Measurements from ENCODE around the gene NR0B2. TPM values are rescaled to one million over a fixed set of nuclear protein-coding genes. Genes with fewer than 3 reads are reported as not detected.
"Not testable (repeated sequence)": the region's sequence is repeated elsewhere in the genome, so short reads cannot be mapped to it uniquely, and the experiment has no call there.

The NR0B2 gene
- not detected in 2 replicates for total RNA-seq (2014; rRNA removed)
- not detected for polyA plus RNA-seq (2012)

- DNase-seq (ENCODE audit: low read depth), result no peak
Measured at GRCh38 chr1:26913754-26914619, at the start of gene NR0B2. NR0B2 (minus strand) TSS chr1:26913975; CDS start chr1:26913940, 35 bp downstream.

- DNase-seq (ENCODE audit: low read depth), result peak; percentile 93
Measured at GRCh38 chr1:26961826-26962225, 48.1 kb upstream of the NR0B2 start.

GRCh38 chr1:26960625-26960966, 46.8 kb upstream of the NR0B2 start:
- no peak for DNase-seq (ENCODE audit: low read depth)

GRCh38 chr1:26959722-26960624, 46.2 kb upstream of the NR0B2 start, which contains the start of gene KDF1:
KDF1 (minus strand) TSS chr1:26960468; CDS start chr1:26952380, 8,088 bp downstream.
- DNase-seq (ENCODE audit: low read depth), result no peak

- DNase-seq (ENCODE audit: low read depth), result no peak
Measured at GRCh38 chr1:26959270-26959669, 45.5 kb upstream of the NR0B2 start.

- no peak for DNase-seq (ENCODE audit: low read depth)
Measured at GRCh38 chr1:26957306-26957705, 43.5 kb upstream of the NR0B2 start.

GRCh38 chr1:26956321-26956720, 42.5 kb upstream of the NR0B2 start:
- no peak for DNase-seq (ENCODE audit: low read depth)

GRCh38 chr1:26953374-26953773, 39.6 kb upstream of the NR0B2 start:
- DNase-seq (ENCODE audit: low read depth), result no peak

- DNase-seq (ENCODE audit: low read depth), result no peak
Measured at GRCh38 chr1:26951821-26952497, 38.2 kb upstream of the NR0B2 start.

GRCh38 chr1:26951216-26951615, 37.4 kb upstream of the NR0B2 start:
- DNase-seq (ENCODE audit: low read depth), result no peak

- DNase-seq (ENCODE audit: low read depth), result no peak
Measured at GRCh38 chr1:26950602-26951001, 36.8 kb upstream of the NR0B2 start.

GRCh38 chr1:26949926-26950319, 36.1 kb upstream of the NR0B2 start:
- DNase-seq (ENCODE audit: low read depth), result no peak

GRCh38 chr1:26949266-26949925, 35.6 kb upstream of the NR0B2 start:
- no peak for DNase-seq (ENCODE audit: low read depth)

GRCh38 chr1:26948725-26949057, 34.9 kb upstream of the NR0B2 start:
- DNase-seq (ENCODE audit: low read depth), result not testable (repeated sequence)

GRCh38 chr1:26946270-26946669, 32.5 kb upstream of the NR0B2 start:
- DNase-seq (ENCODE audit: low read depth), result no peak

GRCh38 chr1:26945728-26946127, 32.0 kb upstream of the NR0B2 start:
- DNase-seq (ENCODE audit: low read depth), result no peak

- no peak for DNase-seq (ENCODE audit: low read depth)
Measured at GRCh38 chr1:26945138-26945537, 31.4 kb upstream of the NR0B2 start.

- no peak for DNase-seq (ENCODE audit: low read depth)
Measured at GRCh38 chr1:26942656-26943055, 28.9 kb upstream of the NR0B2 start.

- no peak for DNase-seq (ENCODE audit: low read depth)
Measured at GRCh38 chr1:26941311-26941710, 27.5 kb upstream of the NR0B2 start.

GRCh38 chr1:26938659-26939025, 24.9 kb upstream of the NR0B2 start:
- no peak for DNase-seq (ENCODE audit: low read depth)

- DNase-seq (ENCODE audit: low read depth), result no peak
Measured at GRCh38 chr1:26938004-26938658, 24.4 kb upstream of the NR0B2 start.
